Measurements from ENCODE around the gene PIR.

Gene PIR

GRCh38 chrX:15493118-15493962 lies at the start of gene PIR:
Gene PIR, minus strand, starts transcription at chrX:15493333. Its CDS starts 2,076 bp downstream, at chrX:15491257.
- FAIRE-seq (peak; percentile 80), DNase-seq (ENCODE audit: insufficient read length, low spot score) (peak; percentile 74)

GRCh38 chrX:15530318-15530717 lies 37.2 kb upstream of the PIR start:
- FAIRE-seq (no peak), DNase-seq (ENCODE audit: insufficient read length, low spot score) (no peak)

GRCh38 chrX:15529165-15529564 lies 36.0 kb upstream of the PIR start:
- DNase-seq (ENCODE audit: insufficient read length, low spot score) = no peak
- no peak for FAIRE-seq

- DNase-seq (ENCODE audit: insufficient read length, low spot score) (no peak), FAIRE-seq (no peak)
Measured at GRCh38 chrX:15525664-15526416, 32.7 kb upstream of the PIR start.

GRCh38 chrX:15524417-15524816 lies 31.3 kb upstream of the PIR start:
- FAIRE-seq (no peak), DNase-seq (ENCODE audit: insufficient read length, low spot score) (no peak)

GRCh38 chrX:15523088-15523487 lies 30.0 kb upstream of the PIR start:
- FAIRE-seq = no peak
- no peak for DNase-seq (ENCODE audit: insufficient read length, low spot score)

- no peak for FAIRE-seq
- no peak for DNase-seq (ENCODE audit: insufficient read length, low spot score)
Measured at GRCh38 chrX:15522464-15522863, 29.3 kb upstream of the PIR start.

- DNase-seq (ENCODE audit: insufficient read length, low spot score) (no peak), FAIRE-seq (no peak)
Measured at GRCh38 chrX:15515931-15516330, 22.8 kb upstream of the PIR start.

GRCh38 chrX:15514279-15514678 lies 21.1 kb upstream of the PIR start:
- FAIRE-seq = no peak

GRCh38 chrX:15512401-15512965 lies 19.4 kb upstream of the PIR start:
- no peak for FAIRE-seq
- no peak for DNase-seq (ENCODE audit: insufficient read length, low spot score)

More at GRCh38 chrX:15514279-15514678, 21.1 kb upstream of the PIR start:
- DNase-seq (ENCODE audit: insufficient read length, low spot score) = no peak

- DNase-seq (ENCODE audit: insufficient read length, low spot score) (no peak), FAIRE-seq (no peak)
Measured at GRCh38 chrX:15511563-15511962, 18.4 kb upstream of the PIR start.

GRCh38 chrX:15509845-15510244 lies 16.7 kb upstream of the PIR start:
- DNase-seq (ENCODE audit: insufficient read length, low spot score) (no peak), FAIRE-seq (no peak)

- no peak for FAIRE-seq
- no peak for DNase-seq (ENCODE audit: insufficient read length, low spot score)
Measured at GRCh38 chrX:15507005-15507404, 13.9 kb upstream of the PIR start.

- FAIRE-seq = no peak
- DNase-seq (ENCODE audit: insufficient read length, low spot score) = no peak
Measured at GRCh38 chrX:15505101-15505500, 12.0 kb upstream of the PIR start.

- no peak for DNase-seq (ENCODE audit: insufficient read length, low spot score)
- no peak for FAIRE-seq
Measured at GRCh38 chrX:15504661-15505060, 11.5 kb upstream of the PIR start.

GRCh38 chrX:15501506-15501905 lies 8.4 kb upstream of the PIR start:
- no peak for FAIRE-seq
- no peak for DNase-seq (ENCODE audit: insufficient read length, low spot score)

- DNase-seq (ENCODE audit: insufficient read length, low spot score) = no peak
- FAIRE-seq = no peak
Measured at GRCh38 chrX:15500497-15500966, 7.4 kb upstream of the PIR start, which contains the start of gene BMX. Gene BMX, plus strand, starts transcription at chrX:15500807. Its CDS starts 7,547 bp downstream, at chrX:15508354.

GRCh38 chrX:15499976-15500375 lies 6.8 kb upstream of the PIR start:
- DNase-seq (ENCODE audit: insufficient read length, low spot score) (no peak), FAIRE-seq (no peak)

- no peak for DNase-seq (ENCODE audit: insufficient read length, low spot score)
- no peak for FAIRE-seq
Measured at GRCh38 chrX:15498741-15499140, 5.6 kb upstream of the PIR start.

- DNase-seq (ENCODE audit: insufficient read length, low spot score) (peak; percentile 67), FAIRE-seq (no peak)
Measured at GRCh38 chrX:15497865-15498264, 4.7 kb upstream of the PIR start.

- FAIRE-seq (no peak), DNase-seq (ENCODE audit: insufficient read length, low spot score) (no peak)
Measured at GRCh38 chrX:15496824-15497223, 3.7 kb upstream of the PIR start.

Measured in HTR-8/SVneo (cell line).